Stimulated activated CD8-positive, alpha-beta memory T cell treated with anti-CD3 and anti-CD28 coated beads, Interleukin-7, amount 100 ng/mL, for 48 hours (primary cell): ENCODE measurements around the gene KANSL1L.

Experiments
- DNase-seq, 2 donors: peaks; one replicate each; pipeline ENCODE4 v3.0.0-alpha.2; 2020; ENCODE audit warnings: low read depth in 1 of 2; ENCODE audit errors: extremely low read depth in 1 of 2

KANSL1L gene

GRCh38 chr2:210072922-210073509 lies 98.2 kb downstream of the KANSL1L start:
- no peak for DNase-seq

- no peak for DNase-seq
These were observed 98.7 kb downstream of the KANSL1L start for GRCh38 chr2:210072493-210072892.

- no peak for DNase-seq
These were observed 107.9 kb downstream of the KANSL1L start for GRCh38 chr2:210063306-210063705.

DNA sequence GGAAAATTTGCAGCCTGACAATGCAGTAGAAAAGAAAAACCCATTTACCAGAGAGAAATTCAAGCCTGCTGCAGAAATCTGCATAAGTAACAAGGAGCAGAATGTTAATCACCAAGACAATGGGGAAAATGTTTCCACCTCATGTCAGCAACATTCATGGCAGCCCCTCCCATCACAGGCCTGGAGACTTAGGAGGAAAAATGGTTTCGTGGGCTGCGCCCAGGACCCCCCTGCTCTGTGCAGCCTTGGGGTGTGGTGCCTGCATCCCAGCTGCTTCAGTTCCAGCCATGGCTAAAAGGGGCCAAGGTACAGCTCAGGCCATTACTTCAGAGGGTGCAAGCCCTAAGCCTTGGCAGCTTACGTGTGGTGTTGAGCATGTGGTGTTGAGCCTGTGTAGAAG lies 115.4 kb downstream of the KANSL1L start:
- no peak for DNase-seq

GRCh38 chr2:210054696-210055095 lies 116.5 kb downstream of the KANSL1L start:
- DNase-seq: no peak

DNA sequence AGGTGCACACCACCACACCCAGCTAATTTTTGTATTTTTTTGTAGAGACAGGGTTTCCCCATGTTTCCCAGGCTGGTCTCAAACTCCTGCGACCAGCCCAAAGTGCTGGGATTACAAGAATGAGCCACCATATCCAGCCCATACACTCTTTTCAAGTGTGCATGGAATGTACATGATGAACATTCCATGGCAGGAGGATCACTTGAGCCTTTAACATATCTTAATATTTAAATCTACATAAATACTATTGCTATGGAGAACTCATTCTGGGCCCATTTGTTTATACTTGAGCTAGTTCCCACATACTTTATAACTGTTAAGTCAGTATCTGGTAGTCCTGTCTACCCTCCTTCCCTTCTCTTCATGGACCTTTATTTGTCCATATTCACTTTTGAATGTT lies 120.3 kb downstream of the KANSL1L start:
- no peak for DNase-seq

- DNase-seq: no peak
These were observed 121.4 kb downstream of the KANSL1L start for GRCh38 chr2:210049831-210050230.

DNA sequence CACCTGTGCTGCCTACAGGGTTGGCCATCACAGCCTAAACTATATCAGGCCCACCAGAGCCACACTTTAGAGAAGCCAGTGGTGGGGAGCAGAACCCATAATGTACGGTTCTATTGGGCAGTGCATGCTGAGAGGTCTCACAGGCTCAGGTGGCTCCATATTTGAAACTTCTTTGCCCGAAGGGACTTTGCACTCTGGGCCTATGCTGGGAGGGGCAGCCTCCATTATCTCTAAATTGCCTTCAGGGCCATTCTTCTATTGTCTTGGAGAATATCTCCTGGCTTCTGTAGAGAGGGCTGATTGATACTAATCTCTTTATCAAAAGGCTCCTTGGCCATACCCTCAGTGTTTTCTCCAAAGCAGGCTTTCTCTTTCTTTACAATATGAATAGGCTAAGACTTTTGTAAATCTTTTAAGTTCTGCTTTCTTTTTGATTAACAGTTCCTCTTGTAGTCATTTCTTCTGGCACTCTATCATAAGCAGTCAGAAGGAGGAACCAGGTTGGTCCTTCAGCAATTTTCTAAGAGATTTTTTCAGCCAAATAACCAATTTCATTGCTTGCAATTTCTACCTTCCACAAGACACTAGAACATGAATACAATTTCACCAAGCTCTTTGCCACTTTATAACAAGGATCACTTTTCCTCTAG lies 124.2 kb downstream of the KANSL1L start:
- no peak for DNase-seq

DNA sequence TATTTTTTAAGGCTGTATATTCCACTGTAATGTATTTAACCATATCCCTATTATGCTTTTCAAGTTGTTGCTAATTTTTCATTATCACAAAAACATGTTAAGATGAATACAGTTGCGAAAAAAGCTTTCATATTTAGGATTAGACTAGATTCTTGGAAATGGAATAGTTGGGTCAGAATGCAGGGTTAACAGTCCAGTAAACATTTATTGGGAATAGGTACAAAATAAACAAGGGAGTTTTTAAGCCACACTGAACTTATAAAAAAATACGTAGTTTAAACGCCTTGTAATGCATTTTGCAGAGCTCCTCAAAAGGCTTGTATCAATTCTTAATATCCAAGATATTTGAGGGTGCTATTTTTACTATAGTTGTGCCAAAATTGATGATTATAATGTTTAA lies 133.1 kb downstream of the KANSL1L start:
- DNase-seq: no peak

- no peak for DNase-seq
These were observed 135.5 kb downstream of the KANSL1L start for GRCh38 chr2:210035679-210036078.

DNA sequence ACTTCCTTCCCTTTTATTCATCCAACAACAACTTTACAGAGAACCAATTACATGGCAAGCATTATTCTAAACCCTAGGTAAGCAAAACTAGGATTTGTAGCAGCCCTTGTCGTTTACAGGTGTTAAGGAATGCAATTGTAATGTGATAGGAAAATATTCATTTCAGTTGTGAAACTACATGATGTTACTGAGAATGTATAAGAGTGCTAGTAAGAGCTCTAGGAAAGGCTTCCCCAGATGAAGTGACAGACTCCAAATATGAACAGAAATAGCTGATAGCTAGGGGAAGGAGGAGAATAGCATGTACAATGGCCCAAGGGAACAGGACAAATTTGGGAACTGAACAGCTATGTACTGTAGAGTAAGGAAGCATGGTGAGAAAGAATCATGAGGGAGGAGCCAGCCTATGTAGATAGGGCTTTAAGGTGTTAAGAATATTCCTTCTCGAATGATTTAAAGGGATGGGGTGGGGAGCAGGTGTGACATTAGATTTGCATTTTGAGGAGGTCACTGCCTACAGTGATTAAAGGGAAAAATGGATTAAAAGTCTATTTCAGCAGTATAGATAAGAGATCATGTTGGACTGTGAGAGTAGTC lies 137.0 kb downstream of the KANSL1L start:
- no peak for DNase-seq

GRCh38 chr2:210028178-210028577 lies 143.0 kb downstream of the KANSL1L start:
- no peak for DNase-seq

- DNase-seq: no peak
These were observed 143.6 kb downstream of the KANSL1L start for GRCh38 chr2:210027608-210028007.

- no peak for DNase-seq
These were observed 148.4 kb downstream of the KANSL1L start for GRCh38 chr2:210022824-210023223.

GRCh38 chr2:210020138-210020537 lies 151.1 kb downstream of the KANSL1L start:
- DNase-seq: no peak

DNA sequence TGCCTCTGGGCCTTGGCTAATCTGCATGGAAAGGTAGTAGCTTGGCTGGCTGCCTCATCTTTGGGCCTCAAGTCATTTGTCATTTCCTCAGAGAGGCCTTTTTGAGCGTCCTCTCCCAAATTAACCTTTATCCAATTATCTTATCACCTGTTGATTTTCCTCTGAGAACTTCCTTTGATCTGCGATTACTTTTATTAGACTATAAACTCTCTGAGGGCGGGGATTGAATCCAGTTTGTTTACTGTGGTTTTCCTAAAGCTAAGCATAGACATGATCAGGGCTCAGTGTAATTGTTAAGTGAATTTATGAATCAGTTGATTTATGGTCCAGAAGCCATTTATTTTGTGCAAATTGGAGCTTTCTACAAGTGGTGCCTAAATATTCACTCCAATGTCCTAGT lies 161.3 kb downstream of the KANSL1L start:
- DNase-seq: no peak

- DNase-seq: no peak
These were observed 162.1 kb downstream of the KANSL1L start for GRCh38 chr2:210009126-210009525.

GRCh38 chr2:210007895-210008294 lies 163.3 kb downstream of the KANSL1L start:
- no peak for DNase-seq

GRCh38 chr2:210004881-210005280 lies 166.3 kb downstream of the KANSL1L start:
- no peak for DNase-seq

DNA sequence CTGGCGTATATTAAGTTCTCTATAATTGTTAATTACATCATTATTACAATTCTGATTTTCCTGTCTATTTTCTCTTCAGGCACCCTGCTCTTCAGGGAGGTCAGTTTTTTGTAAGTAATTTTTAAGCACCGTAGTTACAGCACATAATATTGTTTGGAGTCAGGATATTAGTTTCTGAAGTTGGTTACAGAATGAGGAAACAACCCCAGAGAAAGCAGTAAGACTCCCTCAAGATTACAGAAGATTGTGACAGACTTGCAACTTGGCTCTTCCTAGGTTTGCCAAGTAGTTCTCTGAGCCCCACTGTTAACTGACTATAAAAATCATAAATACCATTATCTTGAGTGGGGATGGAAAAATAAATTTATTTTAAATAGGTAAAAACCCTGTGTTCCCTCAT lies 167.8 kb downstream of the KANSL1L start:
- DNase-seq: no peak

GRCh38 chr2:210002158-210003157 lies 168.8 kb downstream of the KANSL1L start, which contains the start of gene RPE:
Gene RPE, plus strand, starts transcription at chr2:210002638. Its CDS starts 24 bp downstream, at chr2:210002662.
- DNase-seq: peak; percentile 91 to 95
